ENCODE measurements around the gene MEIOB. TPM values are rescaled to one million over a fixed set of nuclear protein-coding genes. Genes with fewer than 3 reads are reported as not detected.

The MEIOB gene
- total RNA-seq, 3 donors from 2014 or later (not counting 1 experiment from before 2014, with no cell fraction given) = not detected

GRCh38 chr16:1810536-1810935 is 61.4 kb downstream of the MEIOB start:
- Mint-ChIP-seq H3K9me3 (no peaks in the 10 kb centered on the region), H3K27ac (no peak overlapping the region), H3K36me3 (no peaks in the 10 kb centered on the region), H3K27me3 (ENCODE audit: low read depth in 2 of 2) (no peaks in the 10 kb centered on the region), H3K4me1 (peaks cover 7 to 8% of the 10 kb centered on the region in 2 donors), H3K4me3 (no peak overlapping the region)
- Histone ChIP-seq H3K36me3 (ENCODE audit: control insufficient read depth, insufficient read depth, low read length) (peaks cover 18% of the 10 kb centered on the region), H3K9me3 (ENCODE audit: control insufficient read depth, insufficient read depth, low read length) (no peaks in the 10 kb centered on the region), H3K27ac (ENCODE audit: low read length) (no peak overlapping the region), H3K27me3 (ENCODE audit: control insufficient read depth, insufficient read depth, low read length) (no peaks in the 10 kb centered on the region), H3K4me3 (ENCODE audit: low read length) (no peak overlapping the region), H3K4me1 (ENCODE audit: control insufficient read depth, insufficient read depth, low read length) (no peaks in the 10 kb centered on the region)
- intact Hi-C loops (cut with micrococcal nuclease) = no loop called here
- TF ChIP-seq CTCF (IDR thresholded peaks at IDR 0.05) = no peak
- ATAC-seq (no peak), DNase-seq (no peak)
- WGBS (ENCODE audit: insufficient coverage) = 94% methylated on average over 16 of the region's 16 CpGs

- 96% methylated on average over 11 of the region's 16 CpGs for WGBS (ENCODE audit: insufficient coverage)
- H3K4me3 ChIP-seq (ENCODE audit: low read length) = no peak overlapping the region
- H3K27me3 Mint-ChIP-seq (ENCODE audit: low read depth in 2 of 2) = no peaks in the 10 kb centered on the region
- H3K36me3 ChIP-seq (ENCODE audit: control insufficient read depth, insufficient read depth, low read length) = peaks cover 16% of the 10 kb centered on the region
- H3K27ac Mint-ChIP-seq = no peak overlapping the region
- intact Hi-C loops (cut with micrococcal nuclease) = no loop called here
- H3K9me3 Mint-ChIP-seq = no peaks in the 10 kb centered on the region
- H3K27me3 ChIP-seq (ENCODE audit: control insufficient read depth, insufficient read depth, low read length) = no peaks in the 10 kb centered on the region
- no peak overlapping the region for H3K27ac ChIP-seq (ENCODE audit: low read length)
- ATAC-seq (no peak), DNase-seq (no peak)
- no peak for TF ChIP-seq CTCF (IDR thresholded peaks at IDR 0.05)
- H3K9me3 ChIP-seq (ENCODE audit: control insufficient read depth, insufficient read depth, low read length) = no peaks in the 10 kb centered on the region
- no peaks in the 10 kb centered on the region for H3K4me1 ChIP-seq (ENCODE audit: control insufficient read depth, insufficient read depth, low read length)
- no peaks in the 10 kb centered on the region for H3K36me3 Mint-ChIP-seq
- H3K4me3 Mint-ChIP-seq = no peak overlapping the region
- H3K4me1 Mint-ChIP-seq = peaks cover 7 to 8% of the 10 kb centered on the region in 2 donors
Measured at GRCh38 chr16:1810106-1810505, 61.9 kb downstream of the MEIOB start.

GRCh38 chr16:1809281-1809801 is 62.6 kb downstream of the MEIOB start:
- Mint-ChIP-seq H3K9me3 (no peaks in the 10 kb centered on the region), H3K4me3 (no peak overlapping the region), H3K4me1 (peaks cover 7 to 8% of the 10 kb centered on the region in 2 donors), H3K36me3 (no peaks in the 10 kb centered on the region), H3K27me3 (ENCODE audit: low read depth in 2 of 2) (no peaks in the 10 kb centered on the region), H3K27ac (no peak overlapping the region)
- peaks cover 16% of the 10 kb centered on the region for H3K36me3 ChIP-seq (ENCODE audit: control insufficient read depth, insufficient read depth, low read length)
- intact Hi-C loops (cut with micrococcal nuclease) = no loop called here
- DNase-seq = no peak
- H3K27me3 ChIP-seq (ENCODE audit: control insufficient read depth, insufficient read depth, low read length) = no peaks in the 10 kb centered on the region
- H3K4me3 ChIP-seq (ENCODE audit: low read length) = no peak overlapping the region
- no peak for ATAC-seq
- H3K27ac ChIP-seq (ENCODE audit: low read length) = no peak overlapping the region
- WGBS (ENCODE audit: insufficient coverage) = 91% methylated on average over 28 of the region's 28 CpGs
- no peak for TF ChIP-seq CTCF (IDR thresholded peaks at IDR 0.05)
- no peaks in the 10 kb centered on the region for H3K4me1 ChIP-seq (ENCODE audit: control insufficient read depth, insufficient read depth, low read length)
- H3K9me3 ChIP-seq (ENCODE audit: control insufficient read depth, insufficient read depth, low read length) = no peaks in the 10 kb centered on the region

- TF ChIP-seq CTCF (IDR thresholded peaks at IDR 0.05) = no peak
- H3K9me3 Mint-ChIP-seq = no peaks in the 10 kb centered on the region
- intact Hi-C loops (cut with micrococcal nuclease) = no loop called here
- Histone ChIP-seq H3K27ac (ENCODE audit: low read length) (no peak overlapping the region), H3K27me3 (ENCODE audit: control insufficient read depth, insufficient read depth, low read length) (no peaks in the 10 kb centered on the region), H3K36me3 (ENCODE audit: control insufficient read depth, insufficient read depth, low read length) (peaks cover 16% of the 10 kb centered on the region), H3K9me3 (ENCODE audit: control insufficient read depth, insufficient read depth, low read length) (no peaks in the 10 kb centered on the region), H3K4me1 (ENCODE audit: control insufficient read depth, insufficient read depth, low read length) (no peaks in the 10 kb centered on the region), H3K4me3 (ENCODE audit: low read length) (no peak overlapping the region)
- DNase-seq = no peak
- no peak overlapping the region for H3K27ac Mint-ChIP-seq
- no peak overlapping the region for H3K4me3 Mint-ChIP-seq
- WGBS (ENCODE audit: insufficient coverage) = 89% methylated on average over 17 of the region's 18 CpGs
- H3K27me3 Mint-ChIP-seq (ENCODE audit: low read depth in 2 of 2) = no peaks in the 10 kb centered on the region
- H3K4me1 Mint-ChIP-seq = peaks cover 7 to 8% of the 10 kb centered on the region in 2 donors
- no peak for ATAC-seq
- H3K36me3 Mint-ChIP-seq = no peaks in the 10 kb centered on the region
Measured at GRCh38 chr16:1808691-1809090, 63.3 kb downstream of the MEIOB start.

All from natural killer cell (primary cell).